ENCODE measurements around the gene GALNT12.

Gene GALNT12

DNA sequence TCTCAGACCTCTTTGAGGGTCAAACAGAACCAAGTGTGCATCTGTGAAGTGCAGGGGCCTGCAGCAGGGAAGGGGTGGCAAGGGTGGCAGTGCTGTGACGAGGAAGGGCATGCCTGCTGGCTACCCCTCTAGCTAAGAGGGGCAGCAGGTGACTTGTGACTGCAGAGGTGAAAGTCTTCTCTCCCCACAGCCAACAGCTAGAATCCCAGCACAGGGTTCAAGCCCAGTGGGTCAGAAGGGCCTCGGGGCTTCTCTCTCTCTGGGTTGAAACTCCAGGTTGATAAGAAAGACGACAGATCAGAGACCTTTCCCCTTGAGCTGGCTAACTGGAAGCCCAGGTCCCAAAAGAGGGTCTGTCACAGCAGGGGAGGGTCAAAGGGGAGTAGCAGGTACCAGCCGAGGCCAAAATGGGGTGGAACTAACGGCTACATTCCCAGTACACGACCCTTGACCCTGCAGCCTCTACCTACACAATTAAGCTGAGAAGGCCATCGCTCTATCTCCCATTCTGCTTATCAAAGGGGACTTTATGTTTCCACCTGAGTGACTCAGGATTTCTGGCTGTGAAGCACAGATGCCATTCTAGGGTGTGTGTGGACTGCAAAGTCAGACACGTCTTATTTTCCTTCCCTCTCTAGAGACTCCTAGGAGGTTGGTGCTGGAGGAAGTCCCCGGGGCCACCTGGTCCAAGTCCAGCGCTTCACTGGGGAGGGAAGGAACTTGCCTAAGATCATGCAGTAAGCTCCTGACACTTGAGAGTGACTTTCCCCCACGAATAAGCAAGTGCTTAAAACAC lies 25.7 kb upstream of the GALNT12 start:
- DNase-seq = no peak

DNA sequence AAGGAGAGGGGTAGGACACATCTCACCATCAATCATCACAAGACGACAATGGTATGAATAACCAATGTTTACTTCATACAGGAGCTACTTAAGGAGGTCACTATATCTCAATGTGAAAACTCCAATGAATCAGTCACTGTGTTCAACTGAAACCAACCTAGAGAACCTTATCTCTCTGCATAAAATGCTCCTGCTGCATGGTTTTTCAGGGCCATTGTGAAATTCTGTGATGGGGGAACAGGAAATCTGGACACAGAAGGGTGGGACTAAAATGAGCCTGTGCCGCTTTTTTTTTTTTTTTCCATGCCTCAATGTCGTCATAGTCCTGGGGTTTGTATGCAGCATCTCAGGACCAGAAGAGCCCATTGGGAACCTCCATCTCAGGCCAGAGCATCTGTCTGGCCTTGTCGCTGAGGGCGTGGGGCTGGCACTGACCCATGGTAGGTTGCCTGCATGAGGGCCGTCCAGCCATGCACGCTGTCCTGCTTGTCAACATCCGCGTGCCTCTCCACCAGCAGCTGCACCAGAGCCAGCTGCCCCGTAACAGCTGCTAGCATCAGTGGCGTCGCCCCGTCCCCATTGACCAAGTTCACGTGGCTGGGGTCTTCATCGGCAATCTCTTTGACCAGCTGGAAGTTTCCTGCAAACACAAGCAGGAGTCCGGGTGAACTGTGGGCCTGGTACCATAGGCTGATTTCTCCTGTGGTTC lies 23.8 kb upstream of the GALNT12 start:
- no peak for DNase-seq

DNA sequence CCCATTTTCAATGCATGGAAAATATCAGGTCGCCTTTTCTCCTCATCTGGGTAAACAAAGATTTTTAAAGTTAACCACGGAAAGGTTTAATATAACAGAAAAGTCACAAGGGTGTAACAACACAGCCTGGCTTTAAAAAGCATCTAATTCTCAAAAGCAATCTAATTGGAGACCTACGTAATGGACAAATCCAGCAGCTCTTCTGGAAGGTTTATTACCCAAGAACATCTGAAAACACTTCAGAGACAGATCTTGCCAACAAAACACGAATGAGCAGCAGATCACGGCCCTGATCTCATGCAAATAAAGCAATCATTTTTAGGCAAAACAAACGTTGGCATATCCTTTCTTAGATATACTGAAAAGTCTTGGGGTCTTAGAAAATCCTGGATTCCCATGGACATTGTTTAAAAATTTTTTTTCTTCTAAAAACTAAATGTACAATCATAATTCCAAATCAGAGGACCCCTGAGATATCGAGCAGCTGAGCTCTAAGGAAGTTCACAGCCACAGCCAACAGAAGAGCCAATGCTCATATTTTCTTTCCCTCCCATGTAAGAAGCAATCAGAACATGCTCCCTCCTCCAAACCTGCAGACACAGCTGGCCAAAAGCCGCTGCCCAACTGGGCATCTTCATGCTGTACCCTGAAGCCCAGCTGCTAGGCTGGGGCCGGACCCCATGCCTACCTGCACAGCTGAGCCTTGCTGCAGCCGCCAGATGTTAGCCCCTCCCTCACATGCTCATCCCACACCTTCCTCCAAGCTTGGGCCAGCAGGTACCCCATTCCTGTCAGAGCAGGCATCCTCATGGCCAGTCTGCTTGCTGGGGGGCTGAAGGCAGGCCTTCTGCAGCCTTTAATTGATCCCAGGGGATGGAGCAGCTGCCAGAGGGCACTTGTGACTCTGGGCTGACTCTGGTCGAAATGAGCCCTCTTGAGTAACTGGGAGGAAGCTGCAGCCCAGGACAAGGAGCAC lies 22.4 kb upstream of the GALNT12 start:
- DNase-seq = no peak

DNA sequence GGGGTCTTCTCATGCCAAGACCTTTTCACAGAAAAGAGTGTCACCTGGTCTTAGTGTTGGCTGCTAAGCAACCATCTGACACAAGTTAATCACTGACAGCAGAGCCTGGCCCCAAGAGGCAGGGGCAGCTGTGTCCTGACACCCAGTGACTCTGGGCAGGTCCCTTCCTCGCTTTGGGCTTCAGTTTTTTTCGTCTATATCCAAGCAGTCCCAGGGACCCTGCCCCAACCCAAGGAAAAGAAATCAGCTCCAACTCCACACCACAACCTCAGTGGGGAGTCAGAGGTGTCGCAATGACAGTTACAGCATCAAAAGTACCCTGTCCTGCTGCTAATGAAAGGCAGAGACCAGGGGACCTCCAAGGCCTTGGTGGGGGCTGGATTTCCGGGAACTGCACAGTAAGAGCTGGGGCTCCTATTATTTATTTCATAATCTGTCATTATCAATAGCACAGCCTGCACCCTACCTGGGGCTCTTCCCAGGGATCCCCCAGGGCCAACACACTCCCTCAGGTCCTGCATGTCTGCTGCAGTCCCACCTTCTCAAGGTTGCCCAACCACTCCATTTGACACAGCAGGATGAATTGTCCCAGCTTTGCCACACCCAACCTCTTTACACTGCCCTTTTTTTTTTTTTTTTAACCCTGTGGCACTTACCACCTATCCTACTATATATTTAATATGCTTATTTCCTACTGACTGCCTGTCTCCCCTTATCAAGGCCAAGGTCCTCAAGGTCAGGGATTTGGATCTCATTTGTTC lies 20.5 kb upstream of the GALNT12 start:
- no peak for DNase-seq

DNA sequence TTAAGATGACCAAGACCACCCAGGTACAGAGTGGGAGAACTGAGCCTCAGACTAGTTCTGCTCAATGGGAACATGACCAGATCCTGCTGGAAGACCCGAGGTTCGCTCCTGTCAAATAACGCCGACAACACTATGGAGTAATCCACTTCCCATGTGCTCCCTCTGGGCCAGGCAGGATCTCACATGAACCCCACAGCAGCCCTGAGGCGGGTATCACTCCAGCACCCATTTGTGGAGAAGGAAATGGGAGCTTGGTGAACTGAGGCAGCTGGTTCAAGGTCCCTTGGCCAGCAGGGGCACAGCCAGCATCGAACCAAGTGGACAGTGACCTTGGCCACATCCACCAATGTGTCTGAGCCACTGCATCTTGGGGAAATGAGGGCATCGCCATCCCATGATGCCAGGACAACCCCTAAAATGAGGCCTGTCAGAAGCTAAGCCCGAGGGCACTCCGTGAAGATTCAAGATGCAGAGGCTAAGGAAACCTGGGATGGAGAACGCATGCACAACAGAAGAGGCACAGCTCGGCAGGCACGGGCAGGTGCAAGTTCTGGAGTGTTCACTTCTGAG lies 19.6 kb upstream of the GALNT12 start:
- no peak for DNase-seq

DNA sequence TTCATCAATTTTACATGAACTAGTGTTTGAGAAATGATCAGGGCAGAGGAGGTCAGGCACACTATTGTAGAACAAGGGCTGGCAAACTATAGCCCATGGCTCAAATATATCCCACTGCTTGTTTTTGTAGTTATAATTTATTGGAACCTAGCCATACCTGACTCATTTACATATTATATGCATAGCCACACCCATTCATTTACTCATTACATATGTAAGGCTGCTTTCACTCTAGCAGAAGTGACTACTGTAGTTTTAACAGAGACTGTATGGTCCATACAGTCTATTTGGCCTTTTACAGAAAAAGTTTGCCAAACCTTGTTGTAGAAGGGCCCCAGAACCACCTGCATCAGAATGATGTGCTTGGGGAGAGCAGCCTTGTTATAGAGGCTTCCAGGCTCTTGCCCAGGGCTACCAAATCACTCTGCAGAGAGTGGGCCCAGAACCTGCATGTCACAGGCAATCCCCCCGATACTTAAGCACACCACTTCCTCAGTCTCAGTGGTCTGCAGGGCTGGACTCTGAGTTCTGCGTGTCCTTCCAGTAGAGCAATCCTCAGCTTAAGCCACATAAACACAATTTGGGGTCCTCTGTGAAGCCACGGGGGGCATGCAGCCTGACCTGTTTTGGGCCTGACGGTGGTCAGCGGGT lies 17.9 kb upstream of the GALNT12 start:
- no peak for DNase-seq

DNA sequence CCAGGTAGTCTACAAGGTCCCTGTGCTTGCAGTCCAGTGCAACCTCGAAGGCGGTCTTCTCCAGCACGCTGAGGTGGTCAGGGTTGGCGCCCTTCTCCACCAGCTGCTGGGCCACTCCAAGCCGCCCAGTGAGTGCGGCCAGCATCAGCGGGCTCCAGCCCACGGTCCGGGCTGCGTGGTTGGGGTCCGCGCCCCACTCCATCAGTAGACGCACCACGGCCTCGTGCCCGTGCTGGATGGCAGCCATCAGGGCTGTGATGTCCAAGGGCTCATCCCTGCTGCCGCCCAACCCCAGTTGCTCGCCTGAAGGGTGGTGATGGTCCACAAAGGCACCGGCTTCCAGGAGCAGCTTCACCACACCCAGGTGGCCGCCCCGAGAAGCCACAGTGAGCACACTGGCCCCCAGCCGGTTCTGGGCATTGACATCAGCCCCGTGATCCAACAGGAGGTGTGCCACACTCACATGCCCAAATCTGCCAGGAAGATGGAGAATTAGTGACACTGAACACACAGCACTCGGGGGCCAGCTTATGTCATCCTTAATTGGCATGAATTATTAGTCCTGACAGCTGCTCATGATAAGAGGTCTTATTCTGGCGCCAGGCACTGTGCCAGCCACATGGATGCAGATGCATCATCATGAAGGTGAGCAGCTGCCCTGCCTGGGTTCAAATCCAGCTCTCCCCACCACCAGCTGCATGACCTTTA lies 17.2 kb upstream of the GALNT12 start:
- DNase-seq = no peak

DNA sequence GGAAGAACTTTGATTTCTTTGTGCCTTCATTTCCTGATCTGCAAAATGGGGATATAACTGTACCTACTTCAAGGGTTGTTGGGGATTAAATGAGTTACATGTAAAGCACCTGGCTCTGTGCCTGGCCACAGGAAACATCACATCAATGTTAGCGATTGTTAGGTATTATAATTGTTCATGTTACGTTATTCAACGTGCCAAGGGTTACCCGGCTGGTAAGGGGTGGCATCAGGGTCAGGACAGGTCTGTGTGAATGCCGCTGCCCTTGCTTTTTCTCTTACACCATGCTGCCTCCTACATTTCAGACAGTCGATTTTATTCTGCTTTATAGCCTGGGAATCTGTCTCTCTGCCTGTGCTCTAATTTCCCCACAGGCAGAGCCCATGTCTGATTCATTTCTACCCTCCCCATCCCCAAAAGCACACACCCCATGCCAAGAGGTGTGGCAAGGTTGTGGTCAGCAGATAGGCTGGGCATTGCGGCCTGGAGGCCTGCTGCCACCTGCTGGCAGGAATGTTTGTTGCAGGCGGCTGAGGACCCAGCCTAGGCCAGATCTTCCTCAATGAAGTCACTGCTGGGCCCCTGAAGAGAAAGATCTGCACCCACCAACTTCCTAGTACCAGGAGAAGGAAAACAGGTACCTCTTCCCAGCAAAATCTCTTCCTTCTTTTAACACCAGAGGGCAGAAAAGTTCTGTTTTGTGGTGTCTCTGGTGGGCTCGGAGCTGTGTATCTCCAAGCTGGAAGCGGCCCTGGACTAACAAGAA lies 16.4 kb upstream of the GALNT12 start:
- peak in 47 of 56 donors; percentile 11 to 85 (median 46) for DNase-seq

DNA sequence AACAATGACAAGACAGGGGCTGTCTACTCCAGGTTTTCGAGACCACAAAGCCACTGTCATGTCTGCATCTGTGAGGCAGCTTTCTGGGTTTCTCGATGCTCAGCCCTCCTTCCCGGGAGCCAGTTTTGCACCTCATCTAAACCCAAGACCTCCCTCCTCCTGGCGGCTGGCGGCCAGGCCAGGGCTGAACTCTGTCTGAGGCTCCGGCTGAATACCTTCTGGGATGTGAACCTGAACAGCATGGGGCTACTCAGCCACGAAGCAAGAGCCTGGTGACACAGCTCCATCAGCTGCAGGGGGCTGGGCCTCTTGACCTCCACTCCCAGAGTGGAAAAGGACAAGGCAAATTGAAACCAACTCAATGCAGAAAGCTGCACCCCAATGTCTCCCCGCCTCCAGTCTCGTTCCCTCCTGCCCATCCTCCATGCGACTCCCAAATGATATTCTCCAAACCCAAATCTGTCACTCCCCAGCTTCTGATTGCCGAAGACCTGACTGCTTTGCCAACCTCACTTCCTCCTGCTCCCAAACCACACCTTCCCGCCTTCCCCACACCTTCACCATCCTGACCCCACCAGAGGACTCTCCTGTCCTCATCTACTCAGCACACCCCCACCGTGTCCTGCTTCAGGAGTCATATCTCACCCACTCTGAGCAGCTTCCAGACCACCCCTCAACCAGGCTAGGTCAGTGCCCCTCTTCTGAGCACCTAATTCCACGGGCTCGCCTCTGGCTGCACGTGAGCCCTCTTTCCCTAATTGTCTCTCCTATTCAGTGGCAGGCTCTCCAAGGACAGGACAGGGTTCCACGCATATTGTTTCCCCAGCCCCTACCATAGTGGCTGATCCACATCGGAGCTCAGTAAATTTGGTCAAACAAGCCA lies 15.6 kb upstream of the GALNT12 start:
- DNase-seq = peak in 1 of 56 donors; percentile 23

DNA sequence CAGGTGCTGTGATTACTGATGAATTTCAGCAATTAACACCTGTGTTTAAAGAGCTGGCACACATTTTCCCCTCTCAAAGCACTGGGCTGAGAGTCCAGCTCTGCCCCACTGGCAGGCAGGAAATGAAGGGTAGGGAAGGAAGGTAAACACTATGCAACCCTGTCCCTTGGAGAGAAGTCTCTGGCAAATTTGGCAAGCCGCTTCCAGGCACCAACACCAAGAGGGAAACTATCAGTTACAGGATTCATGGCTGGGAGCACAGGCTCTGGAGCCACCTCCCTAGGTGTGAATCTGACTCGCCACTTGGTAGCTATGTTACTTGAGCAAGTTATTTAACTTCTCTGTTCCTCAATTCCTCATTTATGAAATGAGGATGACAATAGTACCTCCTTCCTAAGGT lies 14.4 kb upstream of the GALNT12 start:
- no peak for DNase-seq

DNA sequence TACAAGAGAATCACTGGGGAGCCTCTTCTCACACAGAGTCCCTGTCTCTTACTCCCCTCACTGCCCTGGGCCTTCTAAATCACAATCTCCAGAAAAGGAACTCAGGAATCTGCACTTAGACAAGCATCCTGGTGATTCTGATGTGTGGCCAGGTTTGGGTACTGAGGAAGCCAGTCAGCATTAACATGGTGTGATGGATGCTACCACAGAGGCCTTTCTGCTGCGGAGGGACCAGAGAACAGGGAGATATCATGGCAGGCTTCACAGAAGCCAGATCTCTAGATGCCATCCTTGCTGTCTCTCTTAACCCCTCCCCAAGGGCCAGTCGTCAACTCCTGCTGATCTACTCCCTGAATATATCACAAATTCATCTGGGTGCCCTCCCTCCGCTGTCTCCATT lies 12.7 kb upstream of the GALNT12 start:
- no peak for DNase-seq

DNA sequence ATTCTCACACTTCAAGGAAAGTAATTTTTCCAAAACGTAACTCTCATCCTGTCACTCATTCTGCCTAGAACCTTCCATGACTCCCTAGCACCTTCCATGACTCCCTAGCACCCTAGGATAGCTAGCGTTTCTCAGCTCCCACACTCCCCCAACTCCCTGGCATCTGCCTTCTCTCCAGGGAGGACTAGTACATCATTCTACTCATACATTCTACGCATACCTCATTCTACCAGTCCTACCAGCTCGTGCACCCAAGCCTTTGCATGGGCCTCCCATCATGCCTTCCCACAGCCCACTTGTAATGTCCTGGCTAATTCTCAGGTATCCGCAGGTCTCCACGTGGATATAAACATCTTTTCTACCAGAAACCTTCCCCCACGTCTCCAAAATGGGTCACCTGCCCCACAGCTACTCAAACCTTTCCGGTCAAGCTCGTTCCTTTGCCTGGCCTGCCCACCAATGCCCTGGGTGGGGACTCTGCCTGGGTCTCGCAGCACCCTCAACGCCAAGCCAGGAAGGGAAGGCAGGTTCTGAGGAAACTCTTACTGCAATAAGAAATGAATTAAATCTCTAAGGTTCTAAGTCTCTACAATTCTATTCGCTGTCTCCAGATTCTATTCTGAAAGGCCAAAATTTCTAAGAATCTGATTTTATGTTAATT lies 12.0 kb upstream of the GALNT12 start:
- DNase-seq = no peak

DNA sequence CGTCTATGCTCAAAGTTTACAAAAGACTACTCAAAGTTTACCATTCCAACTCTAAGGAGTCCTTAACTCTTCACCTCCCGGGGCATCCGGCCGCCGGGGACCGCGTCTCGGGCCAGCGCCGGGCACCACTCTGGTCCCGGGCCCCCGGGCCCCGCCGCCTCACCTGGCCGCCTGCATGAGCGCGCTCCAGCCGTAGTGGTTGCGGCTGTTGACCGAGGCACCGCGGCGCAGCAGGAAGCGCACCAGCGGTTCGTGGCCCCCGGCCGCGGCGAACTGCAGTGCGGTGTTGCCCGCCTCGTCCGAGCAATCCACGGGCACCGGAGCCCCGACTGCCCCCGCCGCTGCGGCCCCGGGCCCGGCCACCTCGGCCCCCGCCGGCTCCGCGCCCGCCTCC lies 11.5 kb upstream of the GALNT12 start:
- DNase-seq = peak in 11 of 56 donors; percentile 27 to 68 (median 45)

DNA sequence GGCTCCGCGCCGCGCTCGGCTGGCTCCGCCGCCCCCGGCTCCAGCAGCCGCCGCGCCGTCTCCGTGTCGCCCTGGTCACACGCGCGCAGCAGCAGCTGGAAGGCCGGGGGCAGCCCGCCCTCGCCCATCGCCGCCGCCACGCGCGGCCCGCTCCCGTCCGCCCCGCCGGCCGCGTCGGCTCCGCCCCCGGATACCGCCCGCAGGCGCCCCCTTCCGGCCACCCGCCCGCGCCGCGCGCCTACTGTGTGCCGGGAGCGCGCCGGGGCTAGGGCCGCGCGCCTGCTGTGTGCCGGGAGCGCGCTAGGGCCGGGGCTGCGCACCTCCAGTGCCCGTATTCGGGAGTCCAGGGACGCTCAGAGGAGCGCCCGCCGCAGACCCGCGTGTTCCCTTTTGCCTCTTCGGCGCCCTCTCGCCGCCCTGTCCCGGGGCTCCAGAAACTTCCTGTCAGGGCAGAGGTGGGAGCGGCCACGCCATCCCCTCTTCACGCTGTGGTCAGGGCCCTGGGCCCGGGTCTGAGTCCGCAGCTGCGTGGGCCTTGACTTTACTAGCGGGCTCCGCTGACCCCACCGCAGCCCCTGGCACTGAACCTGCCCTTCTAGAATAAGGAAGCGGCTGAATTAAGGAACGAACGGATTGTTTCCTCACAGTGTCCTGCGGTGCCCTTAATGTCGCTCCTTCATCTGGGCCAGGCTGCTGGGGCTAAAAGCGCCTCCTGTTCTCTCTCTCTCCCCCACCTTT lies 10.9 kb upstream of the GALNT12 start, which contains the start of gene ANKS6:
ANKS6 (minus strand) TSS at position 192 of the 738 bp plus-strand sequence; CDS start at position 128, 64 bp downstream.
- peak in 50 of 56 donors; percentile 26 to 90 (median 70) for DNase-seq

DNA sequence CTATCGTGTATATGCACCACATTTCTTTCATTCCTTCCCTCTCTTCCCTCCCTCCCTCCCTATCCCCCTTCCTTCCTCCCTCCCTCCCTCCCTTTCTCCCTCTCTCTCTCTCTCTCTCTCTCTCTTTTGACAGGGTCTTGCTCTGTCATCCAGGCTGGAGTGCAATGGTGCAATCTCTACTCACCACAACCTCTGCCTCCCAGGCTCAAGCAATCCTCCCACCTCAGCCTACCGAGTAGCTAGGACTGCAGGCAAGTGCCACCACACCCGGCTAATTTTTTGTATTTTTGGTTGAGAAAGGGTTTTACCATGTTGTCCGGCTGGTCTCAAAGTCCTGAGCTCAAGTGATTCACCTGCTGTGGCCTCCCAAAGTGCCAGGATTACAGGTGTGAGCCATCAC lies 10.0 kb upstream of the GALNT12 start:
- no peak for DNase-seq

DNA sequence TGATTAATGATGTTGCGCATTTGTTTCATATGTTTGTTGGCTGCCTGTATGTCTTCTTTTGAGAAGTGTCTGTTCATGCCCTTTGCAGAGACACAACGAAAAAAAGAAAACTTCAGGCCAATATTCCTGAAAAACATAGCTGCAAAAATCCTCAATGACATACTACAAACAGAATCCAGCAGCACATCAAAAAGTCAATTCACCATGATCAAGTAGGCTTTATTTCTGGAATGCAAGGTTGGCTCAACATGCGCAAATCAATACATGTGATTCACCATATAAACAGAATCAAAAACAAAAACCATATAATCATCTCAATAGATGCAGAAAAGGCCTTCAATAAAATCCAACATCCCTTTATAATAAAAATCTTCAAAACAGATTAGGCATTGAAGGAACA lies 9.2 kb upstream of the GALNT12 start:
- no peak for DNase-seq

Measured in nucleus accumbens (tissue), 56 donors.